SK-N-SH (cell line): ENCODE results near the gene ESRP2. TPM values are rescaled to one million over a fixed set of nuclear protein-coding genes. Genes with fewer than 3 reads are reported as not detected.

Experiments used
- CTCF ChIA-PET: fragments of 300-600, 350-600 bp; formaldehyde crosslinking; extraction: SDS; loops from one replicate; lab custom pipeline; 2021; lab: Yijun Ruan, JAX
- POLR2A ChIA-PET: fragments of 350-600 bp; sonication (Branson Sonifier 250); formaldehyde crosslinking; extraction: SDS; loops from one replicate; lab custom pipeline; 2020; ENCODE audit warnings: antibody characterized with exemption, inconsistent platforms; lab: Yijun Ruan, JAX
- DNase-seq: peaks from one replicate; pipeline ENCODE4 v3.0.0; 2012
- H2AFZ ChIP-seq: fragments of 200-600 bp; sonication (generic); 2 replicates; pipeline ENCODE4 v1.8.1; 2016; ENCODE audit warnings: antibody characterized with exemption, mild to moderate bottlenecking, low read depth
- H3F3A ChIP-seq: fragments of 200-600 bp; sonication (generic); replicated peaks from 2 replicates; pipeline ENCODE3; 2016; ENCODE audit warnings: antibody characterized with exemption, mild to moderate bottlenecking; ENCODE audit not compliant: insufficient read depth
- H3K27ac ChIP-seq, 2 experiments: fragments of 200-500 bp in 1 of 2; fragments of 200-600 bp in 1 of 2; sonication (Bioruptor generic) in 1 of 2; sonication (generic), shearing (Covaris generic) in 1 of 2; 2 replicates each; pipeline versions ENCODE4 v1.5.1 to v1.6.1; 2014 to 2016; ENCODE audit warnings: low read depth in 2 of 2, inconsistent platforms in 1 of 2, low read length in 1 of 2, mild to moderate bottlenecking in 1 of 2, mixed read lengths in 1 of 2
- H3K27me3 ChIP-seq: fragments of 200-600 bp; sonication (generic), shearing (Covaris generic); 2 replicates; pipeline ENCODE4 v1.6.1; 2016; ENCODE audit warnings: mixed run types; ENCODE audit not compliant: insufficient read depth
- H3K36me3 ChIP-seq, 2 experiments: fragments of 200-500 bp in 1 of 2; fragments of 200-600 bp in 1 of 2; sonication (Bioruptor generic) in 1 of 2; sonication (generic) in 1 of 2; replicated peaks in 1 of 2; 2 replicates each; pipeline versions ENCODE3 to v1.5.1; 2014 to 2016; ENCODE audit warnings: low read length in 1 of 2, mild to moderate bottlenecking in 1 of 2; ENCODE audit not compliant: insufficient read depth in 2 of 2, control insufficient read depth in 1 of 2
- H3K4me1 ChIP-seq, 2 experiments: fragments of 200-500 bp in 1 of 2; fragments of 200-600 bp in 1 of 2; sonication (Bioruptor generic) in 1 of 2; sonication (generic), shearing (Covaris generic) in 1 of 2; 2 replicates each; pipeline versions ENCODE4 v1.5.1 to v1.6.1; 2014 to 2016; ENCODE audit warnings: low read depth in 1 of 2, low read length in 1 of 2, mixed run types in 1 of 2; ENCODE audit not compliant: insufficient read depth in 2 of 2, control insufficient read depth in 1 of 2
- H3K4me2 ChIP-seq: fragments of 200-600 bp; sonication (generic), shearing (Covaris generic); 2 replicates; pipeline ENCODE4 v1.6.1; 2017; ENCODE audit warnings: mixed run types
- H3K4me3 ChIP-seq, 2 experiments: fragments of 200-500 bp in 1 of 2; fragments of 200-600 bp in 1 of 2; sonication (Bioruptor generic) in 1 of 2; sonication (generic), shearing (Covaris generic) in 1 of 2; 2 replicates each; pipeline versions ENCODE4 v1.5.1 to v1.8.1; 2014 to 2016; ENCODE audit warnings: low read depth in 2 of 2, inconsistent platforms in 1 of 2, low read length in 1 of 2, mild to moderate bottlenecking in 1 of 2, mixed read lengths in 1 of 2, moderate library complexity in 1 of 2
- H3K79me2 ChIP-seq: fragments of 200-600 bp; sonication (generic); 2 replicates; pipeline ENCODE4 v1.8.1; 2017; ENCODE audit warnings: mild to moderate bottlenecking; ENCODE audit not compliant: insufficient read depth
- H3K9ac ChIP-seq: fragments of 200-600 bp; sonication (generic); 2 replicates; pipeline ENCODE4 v1.6.1; 2017; ENCODE audit warnings: mixed run types
- H3K9me2 ChIP-seq: fragments of 200-600 bp; sonication (generic); 2 replicates; pipeline ENCODE4 v1.6.1; 2017; ENCODE audit warnings: mixed run types
- H3K9me3 ChIP-seq: fragments of 200-600 bp; sonication (generic); 2 replicates; pipeline ENCODE4 v1.6.1; 2017; ENCODE audit warnings: mixed run types, mild to moderate bottlenecking, moderate library complexity
- H4K20me1 ChIP-seq: fragments of 200-600 bp; sonication (generic); 2 replicates; pipeline ENCODE4 v1.6.1; 2017; ENCODE audit warnings: mild to moderate bottlenecking, mixed run types; ENCODE audit not compliant: insufficient read depth
- ELF1 ChIP-seq: IDR thresholded peaks from 2 replicates; pipeline ENCODE4 v1.4.0; 2012
- EZH2phosphoT487 ChIP-seq: fragments of 200-600 bp; sonication (generic); IDR thresholded peaks from 2 replicates; pipeline ENCODE4 v1.6.1; 2017; ENCODE audit warnings: low read depth, mixed run types, mild to moderate bottlenecking, antibody characterized with exemption, moderate library complexity, borderline replicate concordance
- FOSL2 ChIP-seq: IDR thresholded peaks from 2 replicates; pipeline ENCODE4 v1.4.0; 2012; ENCODE audit warnings: low read depth, mild to moderate bottlenecking, moderate library complexity, borderline replicate concordance
- FOXM1 ChIP-seq: IDR thresholded peaks from 2 replicates; pipeline ENCODE4 v1.4.0; 2012; ENCODE audit warnings: low read depth, mild to moderate bottlenecking
- RAD21 ChIP-seq: IDR thresholded peaks from 2 replicates; pipeline ENCODE4 v1.6.1; 2012; ENCODE audit warnings: mild to moderate bottlenecking, low read length
- RCOR1 ChIP-seq: fragments of 150-350 bp; IDR thresholded peaks from 2 replicates; pipeline ENCODE4 v1.6.1; 2017; ENCODE audit warnings: antibody characterized with exemption, low read length
- RFX5 ChIP-seq: IDR thresholded peaks from 2 replicates; pipeline ENCODE4 v1.6.1; 2012; ENCODE audit warnings: mild to moderate bottlenecking, improper control_type of control experiment, low read length
- SIN3A ChIP-seq: IDR thresholded peaks from 2 replicates; pipeline ENCODE4 v1.6.1; 2012; ENCODE audit warnings: low read depth, mild to moderate bottlenecking, low read length, moderate library complexity, borderline replicate concordance
- SMC3 ChIP-seq: IDR thresholded peaks from 2 replicates; pipeline ENCODE4 v1.6.1; 2012; ENCODE audit warnings: low read depth, low read length, improper control_type of control experiment
- TCF12 ChIP-seq: IDR thresholded peaks from 2 replicates; pipeline ENCODE4 v1.4.0; 2012
- WGBS: methylation state at CpG from one replicate; pipeline ENCODE4 v1.1.6; 2017; ENCODE audit warnings: low lambda C conversion rate; 5-methylcytosine and 5-hydroxymethylcytosine counted together
- polyA plus RNA-seq, 3 experiments: library from polyadenylated mRNA; depleted of rRNA; stranded (reverse); fragments of >200 nt; gene quantifications; 2 replicates each; pipeline ENCODE4 v1.2.3, GENCODE V29; 2012
- TF ChIP-seq, protein P1 (sequence below): fragments of 150-350 bp; IDR thresholded peaks from 2 replicates; pipeline ENCODE4 v1.6.1; 2017; ENCODE audit warnings: antibody characterized with exemption, low read length, low read depth, borderline replicate concordance
- TF ChIP-seq, protein P2 (sequence below): fragments of 200-600 bp; sonication (generic); IDR thresholded peaks from 2 replicates; pipeline ENCODE4 v1.6.1; 2017; ENCODE audit warnings: antibody characterized with exemption, mild to moderate bottlenecking, moderate library complexity

Gene ESRP2
- polyA plus RNA-seq, 1 of the 3 experiments (the other 2 are of a cell fraction), result 0.07 TPM

DNA sequence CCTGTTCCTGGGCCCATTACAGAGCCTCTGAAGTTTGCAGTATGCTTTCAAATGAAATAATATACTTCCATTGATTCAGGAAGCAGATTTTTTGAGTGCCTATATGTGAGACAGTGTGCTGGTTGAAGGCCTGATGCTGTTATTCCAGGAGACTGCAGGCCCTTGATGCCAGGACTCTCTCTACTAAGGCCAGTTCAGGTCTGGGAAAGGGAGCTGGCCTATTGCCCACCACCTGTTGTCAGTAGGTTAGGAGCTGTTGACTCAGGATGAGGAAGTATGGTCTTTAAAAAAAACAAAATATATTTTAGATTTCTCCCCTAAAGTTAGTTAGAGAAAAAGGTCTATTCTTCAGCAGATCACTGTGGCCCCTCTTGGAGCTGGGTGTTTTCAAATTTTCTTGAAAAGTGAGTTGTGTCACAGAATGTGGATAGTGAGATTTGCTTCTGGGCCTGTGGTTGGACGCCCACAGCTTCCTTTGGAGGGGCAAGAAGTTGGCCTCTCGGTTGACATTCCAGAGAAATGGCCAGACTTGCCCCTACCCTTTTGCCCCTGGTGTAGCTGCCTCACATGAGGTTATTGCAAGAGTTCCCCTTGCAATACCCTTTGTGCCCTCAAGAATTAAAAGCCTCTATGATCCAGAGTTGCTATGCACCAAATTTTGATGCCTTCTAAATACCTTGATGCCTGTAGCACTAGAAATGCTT lies 7.9 kb downstream of the ESRP2 start (continued):
- TF ChIP-seq, protein P1, sequence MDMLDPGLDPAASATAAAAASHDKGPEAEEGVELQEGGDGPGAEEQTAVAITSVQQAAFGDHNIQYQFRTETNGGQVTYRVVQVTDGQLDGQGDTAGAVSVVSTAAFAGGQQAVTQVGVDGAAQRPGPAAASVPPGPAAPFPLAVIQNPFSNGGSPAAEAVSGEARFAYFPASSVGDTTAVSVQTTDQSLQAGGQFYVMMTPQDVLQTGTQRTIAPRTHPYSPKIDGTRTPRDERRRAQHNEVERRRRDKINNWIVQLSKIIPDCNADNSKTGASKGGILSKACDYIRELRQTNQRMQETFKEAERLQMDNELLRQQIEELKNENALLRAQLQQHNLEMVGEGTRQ, result no peak
- TF ChIP-seq RAD21, result no peak
- no peak for TF ChIP-seq TCF12
- TF ChIP-seq EZH2phosphoT487, result no peak
- TF ChIP-seq RFX5, result no peak
- TF ChIP-seq ELF1, result no peak
- no peak for TF ChIP-seq SIN3A
- TF ChIP-seq FOSL2, result no peak

DNA sequence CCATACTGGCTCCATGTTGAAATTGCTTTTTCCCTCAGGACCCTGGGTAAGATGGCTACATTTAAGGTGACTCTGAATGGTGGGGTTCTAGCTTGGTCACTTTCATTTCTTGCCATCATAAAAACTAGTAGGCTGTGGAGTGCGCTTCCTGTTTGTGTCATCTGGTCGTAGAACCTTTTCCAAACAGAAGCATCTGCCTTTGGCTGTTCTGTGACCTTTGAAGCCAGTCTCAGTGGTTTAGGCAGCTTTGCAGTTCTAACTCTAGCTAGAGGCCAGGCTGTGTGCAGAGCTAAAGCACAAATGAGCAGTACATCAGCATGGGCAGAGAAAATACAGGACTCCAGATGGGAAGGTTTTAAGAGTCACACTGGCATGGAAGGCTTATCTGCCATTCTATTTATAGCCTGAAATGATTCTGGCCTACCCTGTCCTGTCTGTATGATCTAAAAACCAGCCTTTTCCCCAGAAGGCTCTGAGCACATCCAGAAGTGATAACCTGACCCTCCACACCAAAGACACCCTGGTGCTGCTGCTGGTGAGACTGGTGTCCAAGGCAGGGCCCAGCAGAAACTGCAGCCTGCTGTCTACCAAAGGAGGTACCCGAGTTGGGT lies 8.6 kb downstream of the ESRP2 start:
- 76% methylated on average over 3 of the region's 3 CpGs for WGBS
- Histone ChIP-seq H4K20me1 (no peaks in the 10 kb centered on the region), H3K36me3 (peaks cover 4 to 8% of the 10 kb centered on the region in 2 experiments), H3K27me3 (no peaks in the 10 kb centered on the region), H3K9me2 (no peaks in the 10 kb centered on the region), H3K4me1 (peaks cover 0 to 29% of the 10 kb centered on the region in 2 experiments; a peak in 2 of 4 replicates), H3K4me2 (no peak overlapping the region)
- TF ChIP-seq EZH2phosphoT487 (no peak), RAD21 (0 out of 2 replicates have a peak, but pooled peaks have one; percentile 5), SMC3 (no peak), RCOR1 (peak; percentile 8; the same call in 1 of the 2 replicates), FOXM1 (no peak)
- TF ChIP-seq, protein P2, sequence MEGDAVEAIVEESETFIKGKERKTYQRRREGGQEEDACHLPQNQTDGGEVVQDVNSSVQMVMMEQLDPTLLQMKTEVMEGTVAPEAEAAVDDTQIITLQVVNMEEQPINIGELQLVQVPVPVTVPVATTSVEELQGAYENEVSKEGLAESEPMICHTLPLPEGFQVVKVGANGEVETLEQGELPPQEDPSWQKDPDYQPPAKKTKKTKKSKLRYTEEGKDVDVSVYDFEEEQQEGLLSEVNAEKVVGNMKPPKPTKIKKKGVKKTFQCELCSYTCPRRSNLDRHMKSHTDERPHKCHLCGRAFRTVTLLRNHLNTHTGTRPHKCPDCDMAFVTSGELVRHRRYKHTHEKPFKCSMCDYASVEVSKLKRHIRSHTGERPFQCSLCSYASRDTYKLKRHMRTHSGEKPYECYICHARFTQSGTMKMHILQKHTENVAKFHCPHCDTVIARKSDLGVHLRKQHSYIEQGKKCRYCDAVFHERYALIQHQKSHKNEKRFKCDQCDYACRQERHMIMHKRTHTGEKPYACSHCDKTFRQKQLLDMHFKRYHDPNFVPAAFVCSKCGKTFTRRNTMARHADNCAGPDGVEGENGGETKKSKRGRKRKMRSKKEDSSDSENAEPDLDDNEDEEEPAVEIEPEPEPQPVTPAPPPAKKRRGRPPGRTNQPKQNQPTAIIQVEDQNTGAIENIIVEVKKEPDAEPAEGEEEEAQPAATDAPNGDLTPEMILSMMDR, result no peak
- TF ChIP-seq, all 33 proteins: peak for 2
- H2AFZ ChIP-seq, result no peak overlapping the region
- H3K27ac ChIP-seq, result peak overlapping the region in 1 of 2 experiments; percentile 78; a peak in 2 of 4 replicates
- DNase-seq, result peak; percentile 41
- H3K9me3 ChIP-seq, result no peaks in the 10 kb centered on the region
- ChIA-PET POLR2A (interaction anchor here (2.3 kb wide), 1 partner anchor 142 kb away, joined by 10 read pairs; the partner anchor contains the start of gene NFATC3), CTCF (interaction anchor here (0.8 to 6.0 kb wide), 9 partner anchors 34 to 411 kb away, joined by 3 to 98 read pairs (median 6); partner anchors contain the start of gene NFATC3)
- peaks cover 12% of the 10 kb centered on the region for H3F3A ChIP-seq
- no peaks in the 10 kb centered on the region for H3K79me2 ChIP-seq
- no peak overlapping the region for H3K9ac ChIP-seq
- no peak overlapping the region for H3K4me3 ChIP-seq
